Activated naive CD8-positive, alpha-beta T cell treated with anti-CD3 and anti-CD28 coated beads, Interleukin-2, amount 50 U/mL, for 16 hours (primary cell): ENCODE results near the gene TNRC18.
"Not testable (repeated sequence)": the region's sequence is repeated elsewhere in the genome, so short reads cannot be mapped to it uniquely, and the experiment has no call there.

Experiments used
- DNase-seq: peaks from one replicate; pipeline ENCODE4 v3.0.0-alpha.2; 2020; ENCODE audit warnings: low read depth, low spot score

Gene TNRC18

GRCh38 chr7:5350174-5350463 lies 73.5 kb downstream of the TNRC18 start:
- no peak for DNase-seq

GRCh38 chr7:5349437-5350173 lies 74.0 kb downstream of the TNRC18 start:
- no peak for DNase-seq

DNA sequence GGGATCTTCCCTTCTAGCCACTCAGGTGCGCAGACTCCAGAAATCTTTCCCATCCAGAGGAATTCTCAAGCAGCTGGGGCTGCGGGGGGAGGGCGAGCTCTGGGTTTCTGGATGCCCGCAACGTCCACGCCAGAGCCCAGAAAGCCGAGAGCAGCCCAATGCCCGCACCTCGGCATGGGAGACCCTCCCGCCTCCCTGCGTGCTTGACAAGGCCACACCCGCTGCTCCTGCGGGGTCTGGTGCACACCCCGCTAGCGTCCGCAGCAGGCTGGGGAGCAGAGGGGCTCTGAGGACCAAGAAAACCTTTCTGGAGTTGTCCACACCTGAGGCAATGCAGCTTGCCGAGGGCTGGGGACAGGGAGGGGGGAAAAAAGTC lies 74.6 kb downstream of the TNRC18 start:
- no peak for DNase-seq

- DNase-seq, result no peak
Measured at GRCh38 chr7:5348134-5349004, 75.3 kb downstream of the TNRC18 start.

GRCh38 chr7:5345671-5346070 lies 78.0 kb downstream of the TNRC18 start:
- DNase-seq, result no peak

- no peak for DNase-seq
Measured at GRCh38 chr7:5345171-5345570, 78.5 kb downstream of the TNRC18 start.

GRCh38 chr7:5344342-5344741 lies 79.3 kb downstream of the TNRC18 start:
- no peak for DNase-seq

GRCh38 chr7:5343884-5344283 lies 79.8 kb downstream of the TNRC18 start:
- no peak for DNase-seq

- no peak for DNase-seq
Measured at GRCh38 chr7:5342631-5343030, 81.0 kb downstream of the TNRC18 start.

GRCh38 chr7:5339955-5340354 lies 83.7 kb downstream of the TNRC18 start:
- no peak for DNase-seq

- no peak for DNase-seq
Measured at GRCh38 chr7:5337047-5337446, 86.6 kb downstream of the TNRC18 start.

GRCh38 chr7:5334671-5335070 lies 89.0 kb downstream of the TNRC18 start:
- DNase-seq, result no peak

DNA sequence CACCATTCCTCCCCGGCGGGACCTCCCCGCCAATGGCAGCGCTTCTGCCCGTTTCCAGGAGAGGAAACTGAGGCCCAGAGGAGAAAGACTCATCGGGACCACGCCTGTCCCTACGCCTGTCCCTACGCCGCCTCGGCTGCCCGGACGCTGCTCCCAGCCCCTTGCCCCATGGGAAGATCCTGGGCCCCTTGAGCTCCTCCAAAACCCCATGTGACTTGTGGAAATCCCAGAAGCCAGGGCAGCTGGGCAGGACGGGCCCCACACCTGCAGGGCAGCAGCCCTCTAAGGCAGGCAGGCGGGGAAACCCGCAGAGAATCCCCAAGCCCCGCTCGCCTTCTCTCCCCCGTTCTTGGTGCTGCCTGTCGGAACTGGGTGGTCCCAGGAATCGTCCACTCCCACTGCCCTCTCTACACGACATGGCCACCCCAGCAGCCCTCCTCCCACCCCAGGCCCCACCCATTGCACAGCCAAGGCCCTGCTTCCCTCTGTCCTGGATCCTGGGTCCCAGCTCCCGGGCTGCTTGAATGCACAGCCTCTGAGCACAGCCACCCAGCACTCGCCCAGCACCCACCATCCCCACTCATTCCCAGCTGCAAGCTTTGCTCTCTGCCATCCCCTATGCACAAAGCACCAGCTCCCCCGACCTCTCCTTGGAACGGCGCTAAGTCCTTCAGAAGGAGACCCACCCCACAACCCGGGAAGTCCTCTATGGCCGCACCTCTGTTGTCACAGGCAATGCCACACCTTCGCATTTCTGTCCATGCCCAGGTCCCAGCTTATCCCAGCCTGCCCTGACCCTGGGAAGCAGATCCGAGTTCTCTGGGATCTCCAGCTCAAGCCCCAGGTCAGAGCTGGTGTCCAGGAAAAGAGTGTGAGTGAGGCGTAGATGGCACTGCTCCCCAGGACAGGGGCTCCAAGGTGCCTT lies 90.3 kb downstream of the TNRC18 start:
- no peak for DNase-seq

DNA sequence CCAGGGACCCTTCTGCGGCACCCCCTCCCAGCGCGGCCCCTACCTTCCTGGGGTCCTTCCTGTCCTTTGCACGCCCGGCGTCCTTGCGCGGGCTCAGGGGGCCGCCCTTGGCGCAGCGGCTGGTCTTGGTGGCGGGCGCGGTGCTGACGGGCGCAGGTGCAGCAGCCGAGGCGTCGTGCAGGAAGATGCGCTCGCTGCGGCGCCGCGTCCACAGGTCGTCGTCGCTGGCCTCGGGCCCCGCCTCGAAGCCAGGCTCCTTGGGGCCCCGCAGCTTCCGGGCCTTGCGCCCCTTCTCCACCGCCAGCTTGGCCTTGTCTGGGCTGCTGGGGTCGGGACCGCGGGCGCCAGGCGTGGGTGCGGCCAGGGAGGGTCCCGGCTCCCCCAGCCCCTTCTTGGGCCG lies 91.1 kb downstream of the TNRC18 start:
- DNase-seq, result no peak

DNA sequence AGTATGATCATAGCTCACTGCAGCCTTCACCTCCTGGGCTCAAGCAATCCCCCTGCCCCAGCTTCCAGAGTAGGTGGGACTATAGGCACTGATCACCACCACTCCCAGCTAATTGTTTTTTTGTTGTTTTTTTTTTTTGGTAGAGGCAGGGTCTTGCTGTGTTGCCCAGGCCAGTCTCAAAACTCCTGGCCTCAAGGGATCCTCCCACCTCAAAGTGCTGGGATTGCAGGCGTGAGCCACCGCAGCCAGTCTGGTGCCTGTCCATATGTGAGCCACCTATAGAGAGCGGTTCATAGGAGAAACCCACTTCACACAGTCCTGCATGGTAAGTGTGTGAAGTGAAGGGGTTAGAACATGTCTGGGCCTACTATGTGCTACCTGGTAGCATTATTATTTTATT lies 93.3 kb downstream of the TNRC18 start:
- DNase-seq, result no peak

DNA sequence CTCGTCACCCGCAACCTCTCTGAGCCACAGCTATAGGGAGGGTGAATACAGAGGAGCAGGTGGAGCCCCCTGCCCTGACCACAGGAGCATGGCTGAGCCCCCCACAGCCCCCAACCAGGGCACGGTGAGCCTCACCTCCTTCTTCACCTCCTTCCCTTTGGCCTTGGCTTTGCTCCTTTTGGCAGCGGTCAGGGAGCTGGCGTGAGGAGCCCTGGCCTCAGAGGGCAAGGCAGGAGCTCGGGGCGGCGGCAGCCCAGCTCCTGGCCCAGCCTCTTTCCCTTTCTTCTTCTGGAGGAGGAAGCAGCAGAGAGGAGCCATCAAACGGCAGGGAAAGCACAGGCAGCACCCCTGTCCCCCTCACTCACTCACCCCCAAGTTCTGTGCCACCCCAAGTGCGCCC lies 98.7 kb downstream of the TNRC18 start:
- no peak for DNase-seq

GRCh38 chr7:5323800-5324781 lies 99.5 kb downstream of the TNRC18 start:
- DNase-seq, result not testable (repeated sequence)

DNA sequence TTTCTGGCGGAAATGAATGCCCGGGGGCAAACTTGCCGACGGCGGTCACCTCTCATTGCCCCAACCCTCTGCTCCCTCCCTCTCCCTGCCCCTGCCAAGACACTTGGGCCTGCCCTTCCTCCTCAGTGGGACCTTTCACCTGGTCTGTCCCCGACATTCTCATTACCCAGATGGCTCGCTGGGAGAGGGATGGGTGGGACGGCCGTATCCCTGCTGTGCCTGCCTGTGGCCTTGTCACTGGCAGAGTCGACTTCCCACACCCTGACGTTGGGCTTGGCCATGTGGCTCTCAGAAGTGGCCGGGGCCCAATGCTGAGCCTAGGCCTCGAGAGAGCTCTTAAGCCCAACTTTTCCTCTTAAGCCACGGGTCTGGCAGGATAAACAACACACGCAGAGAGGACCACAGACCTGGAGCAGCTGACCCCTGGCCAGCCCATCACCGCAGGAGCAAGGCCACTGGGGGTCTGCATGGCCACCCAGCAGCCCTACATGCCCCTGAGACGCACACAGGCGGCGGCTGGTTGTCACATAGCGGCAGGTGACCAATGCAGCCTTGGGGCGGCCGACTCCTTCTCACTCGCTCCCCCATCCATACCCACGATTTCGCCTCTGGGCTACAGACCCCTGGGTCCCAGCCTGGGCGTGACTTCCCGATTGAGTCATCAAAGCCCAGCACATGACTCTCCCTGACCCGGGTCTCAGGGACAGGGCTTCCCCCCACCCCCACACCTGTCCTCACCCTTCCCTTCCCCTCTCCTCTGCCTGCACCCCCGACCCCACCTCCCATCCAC lies 100.8 kb downstream of the TNRC18 start:
- DNase-seq, result no peak

DNA sequence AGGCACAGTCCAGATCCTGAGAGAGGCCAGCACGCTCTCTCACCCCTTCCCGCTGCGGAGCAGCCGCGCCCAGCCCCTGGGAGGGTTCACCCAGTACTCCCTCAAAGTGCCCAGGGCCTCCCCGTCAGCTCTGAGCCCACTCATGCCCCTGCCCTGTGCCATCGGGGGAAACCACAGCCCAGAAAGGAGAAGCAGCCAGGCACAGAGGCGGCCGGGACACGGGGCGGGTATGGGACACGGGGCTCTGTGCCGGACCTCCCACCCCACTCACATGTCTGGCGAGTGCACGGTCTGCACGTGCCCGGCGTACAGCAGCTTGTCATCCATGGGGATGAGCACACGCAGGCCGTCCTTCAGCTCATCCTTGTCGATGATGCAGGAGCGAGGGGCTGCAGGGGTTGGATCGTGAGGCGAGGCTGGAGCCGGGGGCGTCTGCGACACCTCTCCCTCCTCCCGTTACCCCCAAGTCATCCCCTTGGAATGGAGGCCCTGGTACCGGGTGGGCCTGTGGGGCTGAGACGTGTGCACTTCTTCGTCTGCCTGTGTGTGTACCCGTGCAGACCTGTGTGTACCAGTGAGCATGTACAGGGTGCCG lies 102.7 kb downstream of the TNRC18 start:
- no peak for DNase-seq

DNA sequence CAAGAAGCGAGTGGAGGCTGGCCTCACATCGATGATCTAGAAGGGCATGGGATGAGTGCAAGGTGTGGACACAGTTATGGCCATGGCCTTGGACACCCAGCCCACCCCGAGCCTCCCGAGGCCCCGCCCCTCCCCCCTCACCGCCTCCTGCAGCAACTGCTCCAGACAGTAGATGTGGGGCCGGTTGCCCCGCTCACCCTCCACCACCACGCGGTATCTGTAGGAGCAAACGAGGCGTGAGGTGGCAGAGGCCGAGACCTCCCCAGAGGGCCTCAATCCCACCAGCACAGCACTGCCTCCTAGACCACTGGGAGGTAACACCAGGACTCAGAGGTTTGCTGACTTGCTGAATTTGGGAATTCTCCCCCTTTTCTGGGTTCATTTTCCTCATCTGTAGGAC lies 103.2 kb downstream of the TNRC18 start:
- no peak for DNase-seq
